Coronary artery (tissue), 2 donors: ENCODE measurements around the gene CAPN12.
"Not testable (repeated sequence)": the region's sequence is repeated elsewhere in the genome, so short reads cannot be mapped to it uniquely, and the experiment has no call there.

Source experiments
- DNase-seq: peaks from one replicate; pipeline ENCODE4 v3.0.0-alpha.2; 2017; ENCODE audit warnings: low spot score
- H3K27ac ChIP-seq, 2 donors: fragments of 200-600 bp; sonication (generic); one replicate each; pipeline ENCODE4 v1.5.1; 2016 to 2019
- H3K4me3 ChIP-seq: fragments of 200-600 bp; sonication (generic); 2 replicates; pipeline ENCODE4 v1.5.1; 2016; ENCODE audit warnings: mild to moderate bottlenecking, moderate library complexity
- TF ChIP-seq, protein P1 (sequence below): fragments of 200-600 bp; sonication (generic); IDR thresholded peaks from one replicate; pipeline ENCODE4 v1.5.1; 2019; ENCODE audit warnings: antibody characterized with exemption

CAPN12 gene

DNA sequence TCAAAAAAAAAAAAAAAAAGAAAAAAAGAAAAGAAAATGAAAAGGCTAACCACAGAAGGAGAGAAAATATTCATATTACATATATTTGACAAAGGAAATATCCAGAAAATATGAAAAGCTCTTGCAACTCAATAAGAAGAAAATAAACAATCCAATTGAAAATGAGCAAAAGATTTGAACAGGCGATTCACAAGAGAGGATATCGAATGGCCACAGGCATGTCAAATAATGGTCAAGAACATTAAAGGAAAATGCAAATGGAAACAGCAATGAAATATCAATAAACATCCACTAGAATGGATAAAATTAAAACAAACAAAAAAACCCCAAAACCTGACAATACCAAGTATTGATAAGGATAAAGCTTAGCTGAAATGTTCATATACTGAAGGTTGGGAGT is 20.9 kb upstream of the CAPN12 start:
- Histone ChIP-seq H3K27ac (no peak overlapping the region), H3K4me3 (no peak overlapping the region)
- TF ChIP-seq, protein P1, sequence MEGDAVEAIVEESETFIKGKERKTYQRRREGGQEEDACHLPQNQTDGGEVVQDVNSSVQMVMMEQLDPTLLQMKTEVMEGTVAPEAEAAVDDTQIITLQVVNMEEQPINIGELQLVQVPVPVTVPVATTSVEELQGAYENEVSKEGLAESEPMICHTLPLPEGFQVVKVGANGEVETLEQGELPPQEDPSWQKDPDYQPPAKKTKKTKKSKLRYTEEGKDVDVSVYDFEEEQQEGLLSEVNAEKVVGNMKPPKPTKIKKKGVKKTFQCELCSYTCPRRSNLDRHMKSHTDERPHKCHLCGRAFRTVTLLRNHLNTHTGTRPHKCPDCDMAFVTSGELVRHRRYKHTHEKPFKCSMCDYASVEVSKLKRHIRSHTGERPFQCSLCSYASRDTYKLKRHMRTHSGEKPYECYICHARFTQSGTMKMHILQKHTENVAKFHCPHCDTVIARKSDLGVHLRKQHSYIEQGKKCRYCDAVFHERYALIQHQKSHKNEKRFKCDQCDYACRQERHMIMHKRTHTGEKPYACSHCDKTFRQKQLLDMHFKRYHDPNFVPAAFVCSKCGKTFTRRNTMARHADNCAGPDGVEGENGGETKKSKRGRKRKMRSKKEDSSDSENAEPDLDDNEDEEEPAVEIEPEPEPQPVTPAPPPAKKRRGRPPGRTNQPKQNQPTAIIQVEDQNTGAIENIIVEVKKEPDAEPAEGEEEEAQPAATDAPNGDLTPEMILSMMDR, result no peak
- DNase-seq, result no peak

DNA sequence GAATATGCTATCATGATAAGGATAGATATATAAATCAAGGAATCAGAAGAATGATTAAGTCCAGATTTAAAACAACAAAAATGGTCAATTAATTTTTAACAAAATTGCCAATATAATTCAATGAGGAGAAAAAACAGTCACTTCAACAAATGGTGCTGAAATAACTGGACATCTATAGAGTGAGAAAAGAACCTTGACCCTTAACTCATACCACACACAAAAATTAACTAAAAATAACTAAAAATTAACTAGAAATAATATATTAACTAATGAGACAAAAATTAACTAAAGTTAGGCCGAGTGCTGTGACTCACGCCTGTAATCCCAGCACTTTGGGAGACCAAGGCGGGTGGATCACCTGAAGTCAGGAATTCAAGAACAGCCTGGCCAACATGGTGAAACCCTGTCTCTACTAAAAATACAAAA is 19.5 kb upstream of the CAPN12 start:
- H3K4me3 ChIP-seq, result no peak overlapping the region
- DNase-seq, result no peak

DNA sequence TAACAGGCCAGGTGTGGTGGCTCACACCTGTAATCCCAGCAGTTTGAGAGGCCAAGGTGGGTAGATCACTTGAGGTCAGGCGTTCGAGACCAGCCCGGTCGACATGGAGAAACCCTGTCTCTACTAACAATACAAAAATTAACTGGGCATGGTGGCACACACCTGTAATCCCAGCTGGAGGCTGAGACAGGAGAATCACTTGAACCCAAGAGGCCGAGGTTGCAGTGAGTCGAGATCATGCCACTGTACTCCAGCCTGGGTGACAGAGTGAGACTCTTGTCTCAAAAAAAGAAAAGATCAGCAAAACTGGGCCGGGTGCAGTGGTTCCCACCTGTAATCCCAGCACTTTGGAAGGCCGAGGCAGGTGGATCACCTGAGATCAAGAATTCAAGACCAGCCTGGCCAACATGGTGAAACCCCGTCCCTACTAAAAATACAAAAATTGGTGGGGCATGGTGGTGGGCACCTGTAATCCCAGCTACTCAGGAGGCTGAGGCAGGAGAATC is 17.7 kb upstream of the CAPN12 start:
- H3K4me3 ChIP-seq, H3K27ac ChIP-seq, DNase-seq: not testable (repeated sequence)

More for the DNA sequence above, 19.5 kb upstream of the CAPN12 start:
- H3K27ac ChIP-seq, result no peak overlapping the region
- TF ChIP-seq, protein P1, result no peak

DNA sequence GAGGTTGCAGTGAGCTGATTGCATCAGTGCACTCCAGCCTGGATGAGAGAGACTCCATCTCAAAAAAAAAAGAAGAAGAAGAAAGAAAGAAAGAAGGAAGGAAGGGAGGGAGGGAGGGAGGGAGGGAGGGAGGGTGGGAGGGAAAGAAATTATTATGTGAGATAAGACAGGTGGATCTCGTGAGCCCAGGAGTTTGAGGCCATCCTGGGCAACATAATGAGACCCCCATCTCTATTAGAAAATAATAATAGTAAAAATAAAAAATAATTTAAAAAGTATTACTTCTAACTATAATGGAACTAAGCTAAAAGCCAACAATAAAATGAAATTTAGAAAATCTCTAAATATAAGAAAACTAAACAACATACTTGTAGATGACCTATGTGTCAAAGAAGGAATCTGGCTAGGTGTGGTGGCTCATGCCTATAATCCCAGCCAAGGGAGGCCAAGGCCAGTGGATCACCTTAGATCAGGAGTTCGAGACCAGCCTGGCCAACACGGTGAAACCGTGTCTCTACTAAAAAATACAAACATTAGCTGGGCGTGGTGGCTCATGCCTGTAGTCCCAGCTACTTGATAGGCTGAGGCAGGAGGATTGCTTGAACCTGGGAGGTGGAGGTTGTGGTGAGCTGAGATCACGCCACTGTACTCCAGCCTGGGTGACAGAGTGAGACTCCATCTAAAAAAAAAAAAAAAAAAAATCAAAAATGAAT is 16.7 kb upstream of the CAPN12 start:
- H3K4me3 ChIP-seq, DNase-seq, H3K27ac ChIP-seq: not testable (repeated sequence)

DNA sequence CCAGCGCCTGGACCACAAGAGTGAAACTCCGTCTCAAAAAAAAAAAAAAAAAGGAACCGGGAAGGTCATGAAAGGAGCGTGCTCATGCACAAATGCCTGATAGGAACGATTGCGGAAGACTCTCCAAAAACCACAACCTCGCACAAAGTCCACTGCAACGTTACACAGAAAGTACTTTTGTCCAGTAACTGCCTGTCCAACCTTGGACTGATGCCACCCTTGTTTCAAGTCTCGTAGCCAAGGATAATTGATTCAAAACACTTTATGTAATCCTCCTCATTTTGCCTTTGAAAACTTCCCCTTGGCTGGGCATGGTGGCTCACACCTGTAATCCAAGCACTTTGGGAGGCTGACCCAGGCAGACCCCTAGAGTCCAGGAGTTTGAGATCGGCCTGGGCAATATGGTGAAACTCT is 15.3 kb upstream of the CAPN12 start:
- H3K4me3 ChIP-seq, result no peak overlapping the region
- DNase-seq, result no peak
- TF ChIP-seq, protein P1, result no peak
- H3K27ac ChIP-seq, result no peak overlapping the region

DNA sequence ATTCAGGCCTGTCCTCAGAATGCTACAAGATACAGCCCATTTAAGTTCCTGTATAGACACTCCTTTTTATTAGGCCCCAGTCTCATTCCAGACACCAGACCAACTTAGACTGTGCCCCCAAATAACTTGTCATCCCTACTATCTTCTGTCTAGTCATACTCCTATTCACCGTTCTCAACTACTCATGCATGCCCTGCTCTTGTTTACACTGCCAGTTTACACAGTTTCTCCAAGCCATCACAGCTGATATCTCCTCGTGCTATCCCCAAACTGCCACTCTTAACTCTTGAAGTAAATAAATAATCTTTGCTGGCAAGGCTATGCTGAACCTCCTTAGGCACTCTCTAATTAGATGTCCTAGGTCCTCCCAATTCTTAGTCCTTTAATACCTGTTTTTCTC is 9.9 kb upstream of the CAPN12 start:
- not testable (repeated sequence) for H3K4me3 ChIP-seq, H3K27ac ChIP-seq

DNA sequence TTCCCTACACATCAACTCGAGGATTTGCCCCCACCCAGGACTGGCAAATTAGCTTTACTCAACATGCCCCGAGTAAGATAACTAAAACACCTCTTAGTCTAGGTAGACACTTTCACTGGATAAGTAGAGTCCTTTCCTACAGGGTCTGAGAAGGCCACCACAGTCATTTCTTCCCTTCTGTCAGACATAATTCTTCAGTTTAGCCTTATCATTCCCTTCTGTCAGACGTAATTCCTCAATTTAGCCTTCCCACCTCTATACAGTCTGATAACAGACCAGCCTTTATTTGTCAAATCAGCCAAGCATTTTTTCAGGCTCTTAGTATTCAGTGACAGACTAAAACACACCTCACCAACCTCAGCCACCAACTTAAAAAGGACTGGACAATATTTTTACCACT is 9.5 kb upstream of the CAPN12 start:
- H3K4me3 ChIP-seq, DNase-seq, H3K27ac ChIP-seq: not testable (repeated sequence)

More for the DNA sequence above, 9.9 kb upstream of the CAPN12 start:
- DNase-seq, result not testable (repeated sequence)

DNA sequence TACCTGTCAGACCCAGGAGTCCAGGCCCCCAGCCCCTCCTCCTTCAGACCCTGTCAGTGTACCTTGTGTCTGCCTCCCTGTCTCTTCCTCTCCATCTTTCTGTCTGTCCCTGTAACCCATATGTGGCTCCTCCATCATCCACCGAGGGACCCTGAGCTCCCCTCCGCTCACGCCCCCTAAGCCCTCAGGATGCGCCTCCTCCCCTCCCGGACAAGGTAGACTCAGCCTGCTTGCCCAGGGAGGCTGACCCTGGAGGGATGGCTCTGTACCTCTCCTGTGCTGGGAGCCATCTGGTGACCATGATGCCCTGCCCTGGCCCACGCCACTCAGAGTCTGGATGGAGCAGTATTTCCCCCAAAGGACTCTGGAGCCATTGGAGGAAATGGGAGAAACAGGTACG is 1.0 kb upstream of the CAPN12 start:
- Histone ChIP-seq H3K4me3 (no peak overlapping the region), H3K27ac (no peak overlapping the region)
- DNase-seq, result no peak
- TF ChIP-seq, protein P1, result no peak

DNA sequence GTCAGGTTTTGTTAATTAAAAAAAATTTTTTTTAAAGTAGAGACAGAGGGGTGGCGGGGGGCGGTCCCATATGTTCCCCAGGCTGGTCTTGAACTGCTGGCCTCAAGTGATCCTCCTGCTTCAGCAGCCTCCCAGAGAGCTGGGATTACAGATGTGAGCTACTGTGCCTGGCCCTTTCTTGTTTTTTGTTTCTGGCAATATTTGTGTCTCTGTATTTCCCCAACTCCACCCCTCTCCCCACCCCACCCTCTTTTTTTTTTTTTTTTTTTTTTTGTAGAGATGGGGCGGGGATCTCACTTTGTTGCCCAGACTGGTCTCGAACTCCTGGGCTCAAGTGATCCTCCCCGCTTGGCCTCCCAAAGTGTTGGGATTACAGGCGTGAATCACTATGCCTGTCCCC is 600 bp upstream of the CAPN12 start:
- H3K4me3 ChIP-seq, result no peak overlapping the region
- no peak overlapping the region for H3K27ac ChIP-seq
- no peak for DNase-seq

More for the DNA sequence above, 600 bp upstream of the CAPN12 start:
- TF ChIP-seq, protein P1, result no peak
